Testis (tissue), 3 donors: Measurements from ENCODE around the gene CFDP1. TPM values are rescaled to one million over a fixed set of nuclear protein-coding genes. Genes with fewer than 3 reads are reported as not detected.

Experiments used
- DNase-seq: peaks from one replicate; pipeline ENCODE4 v3.0.0-alpha.2; 2019
- H3K27ac ChIP-seq, 2 donors: fragments of 200-600 bp; sonication (generic); one replicate each; pipeline ENCODE4 v1.5.1; 2019
- H3K27me3 ChIP-seq: fragments of 200-600 bp; sonication (generic); one replicate; pipeline ENCODE4 v1.5.1; 2019
- H3K36me3 ChIP-seq: fragments of 200-600 bp; sonication (generic); one replicate; pipeline ENCODE4 v1.5.1; 2017; ENCODE audit warnings: low read depth; ENCODE audit errors: missing control alignments
- H3K4me1 ChIP-seq: fragments of 200-600 bp; sonication (generic); one replicate; pipeline ENCODE4 v1.5.1; 2019
- H3K4me3 ChIP-seq, 2 donors: fragments of 200-600 bp; sonication (generic); one replicate each; pipeline ENCODE4 v1.5.1; 2017 to 2019
- H3K9me3 ChIP-seq: fragments of 200-600 bp; sonication (generic); one replicate; pipeline ENCODE4 v1.5.1; 2017
- CTCF ChIP-seq, 3 experiments: fragments of 450-650 bp in 2 of 3; fragments of 200-600 bp in 1 of 3; sonication (generic) in 1 of 3; IDR thresholded peaks; one replicate each; pipeline ENCODE4 v1.5.1; 2016 to 2019; ENCODE audit warnings: antibody characterized with exemption in 3 of 3, mild to moderate bottlenecking in 2 of 3, moderate library complexity in 1 of 3
- POLR2A ChIP-seq: fragments of 450-650 bp; IDR thresholded peaks from one replicate; pipeline ENCODE4 v1.6.1; 2017; ENCODE audit warnings: antibody characterized with exemption, mild to moderate bottlenecking, moderate library complexity
- WGBS, 2 donors: methylation state at CpG; one replicate each; pipeline ENCODE4 v1.1.5; 2018; 5-methylcytosine and 5-hydroxymethylcytosine counted together
- intact Hi-C: fragments of 100-400 bp; cut with DNase I; formaldehyde crosslinking; loops from one replicate; pipeline ENCODE4 v1.15.1; 2023; ENCODE audit warnings: low total_unique reads
- polyA plus RNA-seq: library from polyadenylated mRNA; stranded (reverse); fragments of 350-450 nt; fragmentation: Illumina TruSeq; extraction: RNeasy Lipid Tissue Mini Kit (QIAGEN cat#74804); gene quantifications from one replicate; pipeline ENCODE4 v1.2.3, GENCODE V29; 2014; ENCODE audit warnings: low read depth, low replicate concordance; ENCODE audit not compliant: insufficient read depth
- total RNA-seq, 2 donors: library from RNA; depleted of rRNA; stranded (reverse); fragments of >200 nt; gene quantifications; one replicate each; pipeline ENCODE4 v1.2.3, GENCODE V29; 2016

CFDP1 gene
- total and polyA plus RNA-seq, 3 donors from 2014 or later = 111 to 133 (median 127) TPM

DNA sequence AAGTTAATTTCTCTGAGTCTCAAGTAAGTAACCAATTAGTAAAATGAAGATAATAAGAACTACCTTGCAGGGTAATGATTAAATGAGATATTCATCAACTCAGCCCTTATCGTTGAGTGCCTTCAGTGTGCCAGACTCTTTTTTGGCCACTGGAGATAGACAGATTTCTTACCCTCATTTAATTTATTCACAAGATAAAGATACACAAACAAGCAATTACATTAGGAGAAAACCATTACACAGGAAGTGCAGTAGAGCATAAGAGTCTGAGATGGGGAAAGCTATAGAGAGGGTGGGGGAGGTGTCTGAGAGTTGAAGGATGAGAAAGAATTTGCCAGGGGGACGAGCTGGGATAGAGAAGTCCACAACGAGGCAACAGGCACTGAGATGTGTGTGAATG lies 109.4 kb downstream of the CFDP1 start:
- intact Hi-C loops = no loop called here
- WGBS, 2 donors = 63 to 65% methylated on average over 3 of the region's 3 CpGs
- DNase-seq = no peak
- Histone ChIP-seq H3K36me3 (no peaks in the 10 kb centered on the region), H3K27ac (no peak overlapping the region), H3K4me3 (no peak overlapping the region), H3K9me3 (no peaks in the 10 kb centered on the region), H3K27me3 (no peaks in the 10 kb centered on the region), H3K4me1 (peaks cover 14% of the 10 kb centered on the region)
- TF ChIP-seq POLR2A (no peak), CTCF (IDR thresholded peaks at IDR 0.05) (no peak)

- H3K27ac ChIP-seq = no peak overlapping the region
- TF ChIP-seq CTCF (IDR thresholded peaks at IDR 0.05) = no peak
- H3K4me1 ChIP-seq = peaks cover 14% of the 10 kb centered on the region
- 73% methylated on average over 4 of the region's 4 CpGs for WGBS, 2 donors
- no peaks in the 10 kb centered on the region for H3K27me3 ChIP-seq
- DNase-seq = no peak
- no peaks in the 10 kb centered on the region for H3K9me3 ChIP-seq
- no peaks in the 10 kb centered on the region for H3K36me3 ChIP-seq
- intact Hi-C loops = no loop called here
- H3K4me3 ChIP-seq = no peak overlapping the region
Observed at GRCh38 chr16:75323198-75323597, 110.1 kb downstream of the CFDP1 start.

GRCh38 chr16:75322740-75323139 lies 110.6 kb downstream of the CFDP1 start:
- intact Hi-C loops = no loop called here

GRCh38 chr16:75320435-75320834 lies 112.9 kb downstream of the CFDP1 start:
- intact Hi-C loops = no loop called here
- TF ChIP-seq POLR2A = no peak
- no peak for TF ChIP-seq CTCF (IDR thresholded peaks at IDR 0.05)
- Histone ChIP-seq H3K27me3 (no peaks in the 10 kb centered on the region), H3K36me3 (no peaks in the 10 kb centered on the region), H3K27ac (no peak overlapping the region), H3K4me1 (peaks cover 26% of the 10 kb centered on the region), H3K4me3 (no peak overlapping the region), H3K9me3 (no peaks in the 10 kb centered on the region)
- 65 to 71% methylated on average over 3 of the region's 3 CpGs for WGBS, 2 donors
- peak; percentile 63 for DNase-seq

More at GRCh38 chr16:75322740-75323139, 110.6 kb downstream of the CFDP1 start:
- H3K9me3 ChIP-seq = no peaks in the 10 kb centered on the region
- no peaks in the 10 kb centered on the region for H3K27me3 ChIP-seq
- no peak overlapping the region for H3K4me3 ChIP-seq
- TF ChIP-seq POLR2A (no peak), CTCF (IDR thresholded peaks at IDR 0.05) (no peak)
- WGBS, 2 donors = 51 to 53% methylated on average over 3 of the region's 3 CpGs
- H3K4me1 ChIP-seq = peaks cover 19% of the 10 kb centered on the region
- no peaks in the 10 kb centered on the region for H3K36me3 ChIP-seq
- H3K27ac ChIP-seq = no peak overlapping the region
- DNase-seq = no peak
